ENCODE results near the gene MCC. TPM values are rescaled to one million over a fixed set of nuclear protein-coding genes. Genes with fewer than 3 reads are reported as not detected.

MCC gene
- total RNA-seq = under 0.01 TPM

DNA sequence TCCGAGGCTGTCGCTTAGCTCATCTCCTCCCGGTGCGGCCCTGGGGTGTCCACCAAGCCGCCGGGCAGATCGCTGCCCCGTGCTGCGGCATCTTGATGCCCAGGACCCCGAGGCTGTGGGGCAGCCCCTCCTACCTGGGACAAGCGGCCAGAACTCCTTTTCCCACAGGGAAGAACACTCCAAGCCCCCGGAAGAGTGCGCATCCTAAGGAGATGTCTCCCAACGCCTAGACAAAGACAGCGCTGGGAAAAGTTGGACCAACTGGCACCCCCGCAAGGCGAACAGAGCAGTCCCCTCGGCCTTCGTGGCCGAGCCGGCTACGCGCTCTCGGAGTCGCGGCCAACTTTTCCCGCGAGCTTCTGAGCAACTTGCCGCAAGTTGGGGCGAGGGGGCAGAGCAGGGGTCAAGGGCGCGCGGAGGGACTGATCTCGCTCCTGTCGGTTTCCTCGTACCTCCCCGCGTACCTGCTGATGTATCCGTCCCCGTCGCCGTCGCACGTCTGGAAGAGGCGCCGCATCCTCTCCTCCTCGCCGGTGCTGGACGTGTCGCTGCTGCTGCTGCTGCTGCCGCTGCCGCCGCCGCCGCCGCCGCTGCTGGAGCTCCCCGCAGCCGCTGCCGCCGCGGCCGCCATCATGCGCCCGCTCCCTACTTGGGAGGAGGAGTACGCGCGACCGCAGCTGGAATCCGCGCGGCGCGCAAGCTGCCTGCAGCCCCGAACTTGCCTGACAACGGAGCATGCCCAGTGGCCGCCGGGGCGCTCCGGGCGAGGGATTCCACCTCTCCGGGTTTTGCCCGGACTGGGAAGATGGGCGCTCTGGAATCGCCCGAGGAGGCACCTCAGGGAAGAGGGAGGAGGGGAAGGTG lies at the start of gene MCC:
TSS of gene MCC (minus strand) at position 673 of the 864 bp plus-strand sequence.
- DNase-seq (ENCODE audit: low read depth in 2 of 3, low spot score in 2 of 3) = peak in 2 of 3 donors; percentile 23 to 26

DNA sequence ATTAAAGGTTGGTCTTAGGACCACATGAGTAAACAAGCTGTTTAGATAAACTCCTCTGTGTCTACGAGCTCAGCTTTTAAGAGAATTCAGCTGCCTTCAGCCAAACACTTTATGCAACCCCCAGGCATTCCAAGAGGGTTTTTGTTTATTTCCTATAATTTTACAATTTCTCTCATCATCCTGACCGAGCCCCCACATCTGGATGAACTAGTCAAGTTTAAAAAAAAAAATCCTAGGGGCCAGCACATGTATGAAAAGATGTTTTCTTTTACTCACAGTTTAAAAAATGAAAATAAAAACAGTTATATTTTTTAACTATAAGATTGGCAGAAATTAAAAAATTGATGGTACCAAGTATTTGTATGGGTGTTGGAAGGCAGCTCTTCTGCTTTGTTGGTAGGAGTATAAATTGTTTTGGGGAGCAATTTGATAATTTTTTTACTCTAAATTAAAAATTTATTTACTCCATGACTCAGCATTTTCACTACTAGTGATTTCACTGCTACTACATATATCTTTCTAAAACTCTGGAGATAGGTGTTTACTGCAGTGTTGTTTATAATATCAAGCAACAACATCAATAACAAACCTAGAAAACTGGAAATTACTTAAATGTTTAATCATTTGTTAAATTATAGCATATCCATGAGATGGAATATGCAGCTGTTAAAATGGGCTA lies 43.4 kb upstream of the MCC start:
- peak in 1 of 3 donors; percentile 54 for DNase-seq (ENCODE audit: low read depth in 2 of 3, low spot score in 2 of 3)

- no peak for DNase-seq (ENCODE audit: low read depth in 2 of 3, low spot score in 2 of 3)
Measured at GRCh38 chr5:113527746-113528145, 39.5 kb upstream of the MCC start.

GRCh38 chr5:113526421-113526820 lies 38.2 kb upstream of the MCC start:
- DNase-seq (ENCODE audit: low read depth in 2 of 3, low spot score in 2 of 3) = no peak

DNA sequence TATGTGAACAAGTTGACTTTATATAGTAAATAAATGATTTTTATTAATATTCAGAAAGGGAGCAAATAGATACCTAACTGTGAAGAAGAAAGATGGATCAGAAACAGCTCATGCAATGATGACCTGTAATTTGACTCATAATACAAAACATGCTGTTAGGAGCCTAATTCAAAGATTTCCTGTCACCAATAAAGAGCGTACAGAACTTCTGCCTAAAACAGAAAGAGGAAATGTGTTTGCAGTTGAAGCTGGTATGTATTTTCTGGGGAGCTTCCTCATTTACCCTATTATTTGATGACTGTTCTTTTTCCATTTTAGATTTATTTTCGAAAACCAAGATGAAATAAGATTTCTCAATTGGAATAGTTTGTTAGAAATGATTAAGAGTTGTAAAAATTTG lies 36.7 kb upstream of the MCC start:
- peak in 2 of 3 donors; percentile 49 to 76 for DNase-seq (ENCODE audit: low read depth in 2 of 3, low spot score in 2 of 3)

DNA sequence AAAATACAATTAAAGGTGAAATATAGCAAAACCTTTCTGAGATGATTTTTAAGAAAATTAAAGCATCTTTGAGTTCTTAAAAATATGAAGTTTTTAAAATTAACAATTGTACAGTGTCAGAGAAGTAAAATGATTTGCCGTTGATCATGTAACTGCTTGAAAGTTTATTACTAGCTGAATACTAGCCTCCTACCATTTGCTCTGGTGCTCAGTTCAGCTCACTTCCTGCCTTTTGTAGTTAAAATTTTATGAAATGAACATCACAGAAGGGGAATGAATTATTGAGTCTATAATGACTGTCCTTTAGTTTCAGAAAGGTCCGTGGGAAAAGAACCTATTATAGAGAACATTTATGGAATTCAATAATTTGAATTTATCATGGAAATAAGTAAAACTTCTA lies 34.9 kb upstream of the MCC start:
- DNase-seq (ENCODE audit: low read depth in 2 of 3, low spot score in 2 of 3) = no peak

- DNase-seq (ENCODE audit: low read depth in 2 of 3, low spot score in 2 of 3) = no peak
Measured at GRCh38 chr5:113520899-113521298, 32.6 kb upstream of the MCC start.

DNA sequence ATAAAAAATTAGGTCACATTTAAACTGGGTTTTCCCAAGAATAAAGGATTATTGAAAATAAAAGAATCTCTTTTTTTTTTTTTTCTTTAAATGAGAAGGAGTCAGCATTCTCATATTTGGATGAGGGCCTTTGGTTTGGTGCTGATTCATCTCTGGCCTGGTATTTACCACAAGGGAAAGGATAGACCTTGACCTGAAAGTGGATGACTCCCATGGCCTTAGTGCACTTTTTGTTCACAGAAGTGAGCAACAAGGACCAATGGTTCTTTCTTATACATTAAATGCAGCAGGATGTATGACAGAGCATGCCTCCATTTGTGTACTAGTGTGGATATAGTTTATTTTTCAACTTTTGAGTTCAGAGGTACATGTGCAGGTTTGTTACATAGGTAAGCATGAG lies 32.2 kb upstream of the MCC start:
- DNase-seq (ENCODE audit: low read depth in 2 of 3, low spot score in 2 of 3) = no peak

DNA sequence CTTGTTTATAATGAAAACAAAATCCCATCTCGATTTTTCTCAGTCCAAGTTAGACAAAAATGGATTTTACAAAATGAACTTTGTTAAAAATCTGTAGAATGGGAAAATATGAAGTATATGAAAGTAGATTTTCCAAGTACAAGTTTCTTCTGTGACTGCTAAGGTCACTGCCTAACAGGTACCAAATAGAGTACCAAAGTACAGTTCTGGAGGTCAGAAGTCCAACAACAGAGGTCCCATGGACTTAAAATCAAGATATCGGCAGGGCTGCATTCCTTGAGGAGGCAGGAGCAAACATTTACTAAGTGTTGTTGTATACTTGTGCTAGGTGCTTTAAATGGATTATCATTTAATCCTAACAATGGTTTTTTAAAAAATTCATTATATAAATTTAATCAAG lies 31.2 kb upstream of the MCC start:
- no peak for DNase-seq (ENCODE audit: low read depth in 2 of 3, low spot score in 2 of 3)

GRCh38 chr5:113518884-113519283 lies 30.6 kb upstream of the MCC start:
- no peak for DNase-seq (ENCODE audit: low read depth in 2 of 3, low spot score in 2 of 3)

- peak in 1 of 3 donors; percentile 19 for DNase-seq (ENCODE audit: low read depth in 2 of 3, low spot score in 2 of 3)
Measured at GRCh38 chr5:113514289-113514635, 26.0 kb upstream of the MCC start.

GRCh38 chr5:113513384-113514288 lies 25.4 kb upstream of the MCC start, which contains the start of gene YTHDC2:
Gene YTHDC2 (plus strand): TSS chr5:113513694. CDS start chr5:113513896, 202 bp downstream.
- DNase-seq (ENCODE audit: low read depth in 2 of 3, low spot score in 2 of 3) = peak; percentile 76 to 89 (median 87)

DNA sequence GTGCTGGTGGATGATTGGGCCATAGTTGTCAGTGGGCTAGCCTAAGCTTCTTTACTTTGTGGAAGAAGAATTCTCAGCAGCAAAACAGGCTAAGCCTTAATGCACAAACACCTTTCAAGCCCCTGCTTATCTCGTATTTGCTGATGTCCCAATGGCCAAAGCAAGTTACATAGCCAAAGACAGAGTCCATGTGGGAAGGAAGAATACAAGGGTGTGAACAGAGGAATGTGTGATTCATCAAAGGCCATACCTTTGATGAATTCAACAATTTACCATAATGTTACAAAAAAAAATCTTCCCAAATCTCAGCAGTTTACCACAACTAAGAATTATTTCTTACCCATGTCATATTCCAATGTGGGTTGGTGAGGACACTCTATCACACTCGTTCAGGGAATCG lies 24.1 kb upstream of the MCC start:
- DNase-seq (ENCODE audit: low read depth in 2 of 3, low spot score in 2 of 3) = no peak

DNA sequence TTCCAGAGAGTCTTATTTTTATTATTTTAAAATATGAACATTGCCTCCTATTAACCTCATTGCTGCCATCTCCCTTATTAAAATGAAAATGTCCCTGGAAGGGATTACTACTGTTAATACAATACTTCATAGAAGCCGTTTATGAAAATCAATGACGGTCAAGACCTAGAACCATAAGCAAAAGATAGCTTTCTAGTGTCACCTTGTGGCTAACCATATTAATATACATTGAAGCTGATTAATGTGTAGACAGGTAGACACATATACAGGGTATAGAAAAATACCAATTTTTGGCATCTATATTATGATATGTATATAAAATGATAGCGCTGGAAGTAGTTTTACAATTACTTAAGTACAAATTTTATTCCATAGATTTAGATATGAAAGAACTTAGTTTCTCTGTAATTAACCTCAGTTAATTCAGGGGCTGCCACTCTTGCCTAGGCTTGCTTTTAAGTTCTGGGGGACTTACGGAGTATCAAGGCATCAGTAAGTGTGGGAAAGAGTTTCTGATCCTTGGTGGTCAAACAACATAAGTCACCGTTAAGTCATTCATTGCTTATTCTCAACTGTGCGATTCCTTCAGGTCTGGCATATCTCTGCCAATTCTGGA lies 22.7 kb upstream of the MCC start:
- DNase-seq (ENCODE audit: low read depth in 2 of 3, low spot score in 2 of 3) = peak in 1 of 3 donors; percentile 45

- DNase-seq (ENCODE audit: low read depth in 2 of 3, low spot score in 2 of 3) = no peak
Measured at GRCh38 chr5:113508756-113509155, 20.5 kb upstream of the MCC start.

DNA sequence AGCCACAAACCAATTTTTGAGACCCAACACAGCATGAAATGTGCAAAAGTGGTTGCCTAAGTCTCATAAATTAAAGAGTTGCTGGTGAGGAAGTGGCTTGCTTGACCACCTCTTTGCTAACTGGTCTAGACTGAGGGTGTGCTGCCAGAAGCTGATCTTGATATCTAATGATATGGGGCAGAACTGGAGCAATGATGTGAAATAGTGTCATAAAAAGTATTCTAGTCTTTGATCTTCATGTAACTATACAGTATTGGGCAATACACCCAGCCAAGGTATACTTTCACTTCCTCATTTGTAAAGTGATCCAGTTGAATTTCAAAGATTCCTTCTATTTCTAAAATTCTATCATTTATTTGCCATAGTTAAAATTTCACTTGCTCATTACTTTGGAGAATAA lies 19.3 kb upstream of the MCC start:
- DNase-seq (ENCODE audit: low read depth in 2 of 3, low spot score in 2 of 3) = peak in 1 of 3 donors; percentile 24

GRCh38 chr5:113505181-113505580 lies 16.9 kb upstream of the MCC start:
- no peak for DNase-seq (ENCODE audit: low read depth in 2 of 3, low spot score in 2 of 3)

- no peak for DNase-seq (ENCODE audit: low read depth in 2 of 3, low spot score in 2 of 3)
Measured at GRCh38 chr5:113503146-113503545, 14.9 kb upstream of the MCC start.

GRCh38 chr5:113502073-113502472 lies 13.8 kb upstream of the MCC start:
- no peak for DNase-seq (ENCODE audit: low read depth in 2 of 3, low spot score in 2 of 3)

- no peak for DNase-seq (ENCODE audit: low read depth in 2 of 3, low spot score in 2 of 3)
Measured at GRCh38 chr5:113495422-113495841, 7.2 kb upstream of the MCC start.

Measured in hematopoietic multipotent progenitor cell (in vitro differentiated cells).